Erythroblast (primary cell): ENCODE measurements around the gene NFKBIE.
A peak's percentile ranks its signal among the peaks of the same experiment; 100 is the strongest.

Experiments used
- DNase-seq, 2 experiments: peaks; one replicate each; lab custom pipeline; 2025; lab: John Stamatoyannopoulos, UW
- GATA1 ChIP-seq: IDR thresholded peaks from 2 replicates; pipeline ENCODE4 v1.6.1; 2011; ENCODE audit warnings: low read depth, mild to moderate bottlenecking, control low read depth, low read length, moderate library complexity
- POLR2A ChIP-seq: IDR thresholded peaks from 2 replicates; pipeline ENCODE4 v1.6.1; 2011; ENCODE audit warnings: mild to moderate bottlenecking, low read length

NFKBIE gene

DNA sequence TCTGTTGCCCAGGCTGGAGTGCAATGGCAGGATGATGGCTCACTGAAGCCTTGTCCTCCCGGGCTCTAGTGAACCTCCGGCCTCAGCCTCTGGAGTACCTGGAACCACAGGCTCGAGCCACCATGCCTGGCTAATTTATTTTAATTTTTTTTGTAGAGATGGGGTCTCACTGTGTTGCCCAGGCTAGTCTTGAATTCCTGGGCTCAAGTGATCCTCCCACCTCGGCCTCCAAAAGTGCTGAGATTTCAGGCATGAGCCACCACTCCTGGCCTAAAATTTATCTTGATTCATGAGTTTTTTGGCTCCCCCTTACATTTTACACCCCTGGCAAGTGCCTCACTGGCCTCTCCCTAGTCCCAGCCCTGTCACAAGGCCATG, 44.4 kb downstream of the NFKBIE start:
- TF ChIP-seq POLR2A = no peak
- TF ChIP-seq GATA1 = no peak
- no peak for DNase-seq

DNA sequence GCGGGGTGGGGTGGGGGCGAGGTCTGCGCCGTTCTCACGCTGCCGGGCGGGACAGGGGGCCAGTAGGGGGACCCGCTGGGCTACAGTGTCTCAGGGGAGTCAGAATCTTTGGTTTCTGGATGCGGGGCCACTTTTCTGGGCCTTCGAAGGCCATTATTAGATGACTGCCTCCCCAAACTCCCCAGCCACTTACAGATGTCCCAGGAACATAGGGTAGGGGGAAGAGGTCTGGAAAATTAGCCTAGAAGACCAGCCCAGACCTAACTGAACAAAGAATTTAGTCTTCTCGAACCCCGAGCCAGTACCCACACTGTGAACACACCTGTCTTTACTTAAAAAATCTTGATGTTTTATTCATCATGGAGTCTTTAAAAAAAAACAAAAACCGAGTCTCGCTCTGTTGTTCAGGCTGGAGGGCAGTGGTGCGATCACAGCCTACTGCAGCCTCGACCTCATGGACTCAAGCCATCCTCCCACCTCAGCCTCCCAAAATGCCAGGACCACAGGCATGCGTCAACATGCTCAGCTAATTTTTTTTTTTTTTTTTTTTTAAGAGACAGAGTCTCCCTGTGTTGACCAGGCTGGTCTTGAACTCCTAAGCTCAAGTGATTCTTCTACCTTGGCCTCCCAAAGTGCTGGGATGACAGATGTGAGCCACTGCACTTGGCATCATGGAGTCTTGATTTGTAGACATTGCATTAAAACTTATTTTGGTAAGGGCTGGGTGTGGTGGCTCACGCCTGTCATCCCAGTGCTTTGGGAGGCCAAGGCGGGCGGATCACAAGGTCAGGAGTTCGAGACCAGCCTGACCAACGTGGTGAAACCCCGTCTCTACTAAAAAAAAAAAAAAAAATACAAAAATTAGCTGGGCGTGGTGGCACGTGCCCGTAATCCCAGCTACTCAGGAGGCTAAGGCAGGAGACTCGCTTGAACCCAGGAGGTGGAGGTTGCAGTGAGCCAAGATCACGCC, 45.3 kb downstream of the NFKBIE start:
- TF ChIP-seq POLR2A = no peak
- TF ChIP-seq GATA1 = no peak
- DNase-seq = no peak

DNA sequence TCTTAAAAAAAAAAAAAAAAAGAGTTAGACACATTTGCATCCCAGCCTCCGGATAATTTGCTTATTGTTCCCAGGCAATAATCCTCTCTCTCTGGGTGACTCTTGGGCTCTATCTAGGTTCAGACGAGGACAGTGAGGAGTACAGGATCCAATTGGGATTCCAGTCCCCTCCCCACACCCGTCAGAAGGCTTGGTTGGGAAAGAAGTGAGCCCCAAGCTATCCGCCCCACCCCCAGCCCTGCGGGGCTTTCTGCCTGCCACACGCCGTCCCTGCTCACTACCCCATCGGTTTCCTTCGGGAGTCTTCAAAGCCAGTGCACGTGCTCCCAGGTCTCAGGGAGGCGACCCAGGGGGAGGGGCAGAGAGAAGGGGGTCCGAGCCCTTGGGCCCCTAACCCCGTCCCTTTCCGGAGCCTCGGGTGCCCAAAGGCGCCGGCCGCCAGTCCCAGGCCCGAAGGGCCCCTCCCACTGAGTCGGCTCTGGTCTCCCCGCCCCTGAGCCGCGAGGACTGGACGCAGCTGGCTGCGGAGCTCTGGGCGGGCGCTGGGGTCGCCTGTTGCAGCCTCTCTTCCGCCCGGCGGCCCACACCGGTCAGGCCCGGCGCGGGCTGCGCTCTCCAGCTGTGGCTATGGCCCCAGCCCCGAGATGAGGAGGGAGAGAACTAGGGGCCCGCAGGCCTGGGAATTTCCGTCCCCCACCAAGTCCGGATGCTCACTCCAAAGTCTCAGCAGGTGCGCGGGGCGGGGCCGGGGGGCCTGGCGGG, 46.1 kb downstream of the NFKBIE start:
- TF ChIP-seq GATA1 (no peak), POLR2A (no peak)

DNA sequence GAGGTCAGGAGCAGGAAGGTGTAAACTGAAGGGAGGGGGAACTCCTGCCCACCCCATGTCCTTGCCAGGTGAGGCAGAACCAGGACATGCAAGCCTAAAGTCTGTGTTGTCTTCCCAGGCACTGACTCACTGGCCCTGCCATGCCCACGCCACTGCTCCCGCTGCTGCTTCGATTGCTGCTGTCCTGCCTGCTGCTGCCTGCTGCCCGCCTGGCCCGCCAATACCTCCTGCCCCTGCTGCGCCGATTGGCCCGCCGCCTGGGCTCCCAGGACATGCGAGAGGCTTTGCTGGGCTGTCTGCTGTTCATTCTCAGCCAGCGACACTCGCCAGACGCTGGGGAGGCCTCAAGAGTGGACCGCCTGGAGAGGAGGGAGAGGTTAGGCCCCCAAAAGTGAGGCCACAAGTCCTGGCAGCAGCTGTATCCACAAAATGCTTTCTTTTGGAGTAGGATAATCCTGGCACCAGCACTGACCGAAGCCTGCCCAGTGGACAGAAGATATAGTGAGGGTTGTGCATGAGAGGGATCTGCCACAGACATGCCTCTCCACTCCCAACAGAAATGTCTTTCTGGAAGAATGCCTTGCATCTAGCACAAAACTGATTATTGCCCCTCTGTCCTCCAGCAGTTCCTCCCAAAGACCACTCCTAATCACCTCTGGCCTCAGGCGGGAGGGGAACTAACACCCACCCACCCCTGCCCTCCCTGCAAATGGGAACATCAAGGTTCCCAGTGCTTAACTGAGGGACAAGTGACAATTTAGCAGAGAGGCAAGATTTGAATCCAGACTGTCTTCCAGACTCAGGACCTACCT, 47.8 kb downstream of the NFKBIE start:
- DNase-seq = no peak
- TF ChIP-seq GATA1 (no peak), POLR2A (no peak)

More for the DNA sequence above, 46.1 kb downstream of the NFKBIE start:
- peak; percentile 71 to 73 for DNase-seq

DNA sequence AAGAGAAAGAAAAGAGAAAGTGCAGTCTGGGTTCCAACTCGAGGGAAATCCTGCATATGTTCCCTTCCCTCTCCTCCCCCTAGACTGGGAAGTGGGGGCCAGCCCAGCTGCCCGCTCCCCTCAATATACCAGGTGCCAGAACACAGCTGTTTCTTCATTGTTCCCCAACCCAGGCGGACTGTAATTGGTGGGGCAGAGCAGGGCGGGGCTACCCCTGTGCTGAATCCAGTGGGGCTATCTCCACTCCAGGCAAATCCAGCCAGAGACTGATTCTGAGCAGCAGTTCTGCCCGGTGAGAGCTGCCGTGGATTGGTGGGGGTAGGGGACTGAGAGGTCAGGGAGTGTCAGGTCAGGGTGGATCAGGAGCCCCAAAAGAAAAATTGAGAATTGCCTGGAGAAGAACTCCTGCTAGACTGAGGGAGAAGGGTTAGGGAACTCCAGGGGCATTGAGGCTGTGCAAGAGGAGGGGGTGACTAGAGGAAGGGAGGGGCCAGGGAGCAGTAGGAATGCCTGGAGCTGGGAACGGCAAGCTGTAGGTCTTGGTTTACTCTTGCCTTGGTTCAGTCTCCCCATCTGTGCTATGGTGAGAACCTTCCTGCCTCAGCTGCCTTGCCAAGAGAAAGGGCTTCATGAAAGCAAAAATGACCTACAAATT, 48.5 kb downstream of the NFKBIE start, which contains the start of gene MYMX:
TSS of gene MYMX (plus strand) at position 250 of the 655 bp plus-strand sequence. CDS start 546 bp downstream, outside the sequence.
- peak in 1 of 2 experiments; percentile 29 for DNase-seq
- no peak for TF ChIP-seq GATA1
- TF ChIP-seq POLR2A = no peak

- no peak for DNase-seq
- TF ChIP-seq POLR2A = no peak
- TF ChIP-seq GATA1 = no peak
Measured at GRCh38 chr6:44214307-44214706, 51.0 kb downstream of the NFKBIE start.

DNA sequence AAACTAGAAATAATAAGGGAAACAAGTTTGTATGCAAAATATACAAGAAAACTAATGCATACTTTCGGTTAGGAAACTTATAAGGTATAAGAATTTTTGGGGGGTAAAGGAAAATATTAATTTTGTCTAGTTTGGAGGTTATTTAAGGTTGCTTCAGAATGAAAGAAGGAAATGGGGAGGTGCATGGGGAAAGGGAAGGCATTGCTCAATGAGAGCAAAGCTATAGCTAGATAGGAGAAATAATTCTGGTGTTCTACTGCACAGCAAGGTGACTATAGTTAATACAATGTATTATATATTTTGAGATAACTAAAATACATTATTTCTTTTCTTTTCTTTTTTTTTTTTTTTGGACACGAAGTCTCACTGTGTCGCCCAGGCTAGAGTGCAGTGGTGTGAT, 54.1 kb downstream of the NFKBIE start:
- TF ChIP-seq GATA1 (no peak), POLR2A (no peak)
- no peak for DNase-seq
